NCI-H2029 (cell line): ENCODE results near the gene NMBR.
"Not testable (repeated sequence)": the region's sequence is repeated elsewhere in the genome, so short reads cannot be mapped to it uniquely, and the experiment has no call there.

Experiments
- DNase-seq: peaks from one replicate; lab custom pipeline; 2025; lab: John Stamatoyannopoulos, UW

Gene NMBR

DNA sequence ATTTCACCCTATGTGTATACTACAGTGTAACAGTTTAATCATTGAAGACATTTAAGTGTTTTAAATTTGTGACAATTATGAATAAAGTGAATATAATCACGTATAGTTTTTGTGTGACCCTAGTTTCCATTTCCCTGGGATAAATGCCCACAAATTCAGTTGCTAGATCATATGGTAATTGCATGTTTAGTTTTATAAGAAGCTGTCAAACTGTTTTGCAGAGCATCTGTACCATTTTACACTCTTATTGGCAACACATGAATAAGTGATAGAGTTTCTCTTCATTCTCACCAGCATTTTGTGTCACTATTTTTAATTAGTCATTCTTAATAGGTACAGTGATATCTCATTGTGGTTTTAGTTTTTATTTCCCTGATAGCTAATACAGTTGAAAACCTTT lies 7.4 kb upstream of the NMBR start:
- no peak for DNase-seq

DNA sequence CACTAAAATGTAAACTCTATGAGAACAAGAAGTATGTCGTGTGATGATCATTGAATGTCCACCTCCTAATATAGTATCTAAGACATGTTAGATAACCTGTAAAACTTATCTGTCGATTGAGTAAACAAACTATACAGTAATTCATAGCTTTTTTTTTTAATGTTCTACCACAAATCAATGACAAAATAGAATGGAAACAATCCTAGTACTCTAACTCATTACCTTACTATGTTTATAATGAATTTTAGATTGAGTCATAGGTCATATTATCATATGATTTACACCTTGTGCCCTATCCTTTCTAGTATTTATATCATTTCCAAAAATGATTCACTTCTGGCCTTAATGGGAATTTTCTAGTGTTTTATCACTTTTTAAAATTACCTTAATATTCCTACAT lies 6.3 kb upstream of the NMBR start:
- DNase-seq = no peak

DNA sequence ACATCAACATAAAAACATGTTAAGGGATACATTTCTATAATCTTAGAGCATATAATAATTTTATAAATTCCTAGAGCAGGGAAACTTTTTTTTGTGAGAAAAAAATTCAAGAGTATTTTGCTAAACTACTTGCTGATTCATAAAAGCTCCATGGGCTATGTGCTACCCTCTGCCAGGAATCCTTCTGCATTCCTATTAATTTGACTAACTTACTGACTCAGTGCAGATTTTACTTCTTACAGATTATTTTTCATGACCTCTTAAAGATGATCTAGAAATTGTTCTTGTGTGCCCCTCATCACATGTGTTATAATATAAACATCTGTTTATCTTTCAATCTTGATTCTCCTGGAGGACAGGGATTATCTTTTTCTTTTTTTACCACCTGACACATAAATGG lies 5.8 kb upstream of the NMBR start:
- DNase-seq = no peak

DNA sequence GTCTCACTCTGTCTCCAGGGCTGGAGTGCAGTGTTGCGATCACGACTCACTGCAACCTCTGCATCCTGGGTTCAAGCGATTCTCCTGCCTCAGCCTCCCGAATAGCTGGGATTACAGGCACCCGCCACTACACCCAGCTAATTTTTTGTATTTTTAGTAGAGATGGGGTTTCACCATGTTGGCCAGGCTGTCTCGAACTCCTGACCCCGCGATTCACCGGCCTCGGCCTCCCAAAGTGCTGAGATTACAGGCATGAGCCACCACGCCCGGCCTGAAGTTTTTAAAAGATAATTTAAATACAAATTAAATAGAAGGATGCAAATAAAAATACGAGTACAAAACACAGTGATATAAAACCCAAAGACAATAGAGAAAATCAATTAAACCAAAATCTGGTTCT lies 5.4 kb downstream of the NMBR start:
- not testable (repeated sequence) for DNase-seq

DNA sequence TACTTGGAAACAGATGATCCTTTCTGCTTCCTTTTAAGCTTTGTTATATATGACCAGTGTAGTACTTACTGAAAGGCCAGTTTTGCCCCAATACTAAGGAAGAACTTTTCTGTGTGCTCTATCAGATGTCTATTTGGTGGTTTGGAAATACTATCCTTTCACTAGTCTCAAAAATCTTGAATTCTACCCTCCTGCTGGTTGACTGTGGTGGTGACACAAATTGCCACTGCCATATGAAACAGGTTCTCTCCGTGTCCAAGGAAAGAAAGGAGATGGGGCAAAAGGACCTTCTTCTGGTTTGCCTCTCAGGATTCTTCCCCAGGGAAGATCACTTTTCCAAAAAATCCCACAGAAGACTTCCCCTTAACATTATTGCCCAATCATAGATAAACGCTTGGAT lies 8.0 kb downstream of the NMBR start:
- DNase-seq = no peak

DNA sequence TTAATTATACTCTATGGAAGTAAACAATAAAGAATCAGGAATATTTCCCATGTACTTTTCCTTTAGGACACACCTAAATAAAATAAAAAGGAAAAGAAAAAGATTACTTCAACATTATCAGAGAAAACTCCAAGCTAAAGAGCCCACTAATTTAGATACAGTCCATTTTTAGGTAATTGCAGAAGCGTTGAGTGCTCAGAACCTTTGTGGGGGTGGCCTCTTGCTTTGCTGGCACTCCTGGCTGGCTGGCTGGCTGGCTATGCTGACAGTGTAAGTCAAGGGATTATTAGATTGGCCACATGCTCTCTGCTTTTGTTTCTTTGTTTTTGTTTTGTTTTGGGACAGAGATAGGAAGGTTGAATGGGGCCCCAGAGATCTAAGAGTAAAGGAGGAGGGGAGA lies 14.3 kb downstream of the NMBR start, which contains the start of gene GJE1:
Gene GJE1, plus strand, starts transcription at position 301 of the 400 bp plus-strand sequence. CDS start 234 bp downstream, outside the sequence.
- DNase-seq = no peak

DNA sequence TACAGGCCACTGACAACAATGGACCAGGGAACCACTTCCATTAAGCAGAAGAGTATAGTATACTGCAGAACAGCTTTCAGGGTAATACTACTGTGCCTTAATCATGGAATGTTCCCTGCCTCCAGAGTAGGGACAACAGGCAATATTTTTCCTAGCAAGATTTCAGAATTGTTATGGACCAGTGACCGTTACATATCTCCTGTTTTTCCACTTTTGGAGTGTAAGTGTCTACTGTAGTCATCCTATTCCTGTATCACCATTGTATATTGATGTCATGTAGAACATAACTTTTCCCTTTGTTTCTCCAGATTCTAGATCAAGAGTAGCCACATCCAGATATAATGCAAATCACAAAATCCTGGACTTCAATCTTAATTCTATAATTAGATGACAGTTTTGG lies 16.1 kb downstream of the NMBR start:
- DNase-seq = no peak

DNA sequence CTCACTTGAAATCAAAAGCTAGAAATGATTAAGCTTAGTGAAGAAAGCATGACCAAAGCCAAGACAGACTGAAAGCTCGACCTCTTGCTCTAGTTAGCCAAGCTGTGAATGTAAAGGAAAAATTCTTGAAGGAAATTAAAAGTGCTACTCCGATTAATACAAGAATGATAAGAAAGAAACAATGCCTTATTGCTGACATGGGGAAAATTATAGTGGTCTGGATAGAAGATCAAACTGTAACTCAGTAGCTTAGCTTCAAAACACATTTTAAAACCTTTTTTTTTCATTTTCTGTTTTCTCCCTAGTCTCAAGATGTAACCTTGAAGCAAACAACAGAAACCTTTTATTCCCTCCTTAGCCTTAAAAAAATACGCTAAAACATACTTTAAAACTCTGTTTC lies 25.6 kb downstream of the NMBR start:
- DNase-seq = no peak

DNA sequence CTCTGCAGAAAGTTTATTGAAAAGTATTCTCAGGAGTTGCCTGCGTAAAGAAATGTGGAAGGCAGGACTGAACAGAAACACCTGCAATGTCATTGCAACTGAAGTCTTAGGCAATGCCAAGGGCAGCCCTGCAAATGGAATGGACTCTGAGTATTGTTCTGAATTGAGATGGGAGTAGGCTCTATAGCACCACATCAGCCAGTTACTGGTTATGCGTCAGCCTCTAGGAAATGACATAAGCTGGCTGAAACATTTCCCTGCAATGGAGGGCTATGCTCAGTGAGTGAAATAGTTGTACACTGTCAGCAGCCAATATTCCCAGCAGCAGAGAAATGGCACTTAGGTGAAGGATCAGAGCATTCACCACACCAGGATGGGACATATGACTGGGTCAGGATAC lies 28.0 kb downstream of the NMBR start:
- no peak for DNase-seq

DNA sequence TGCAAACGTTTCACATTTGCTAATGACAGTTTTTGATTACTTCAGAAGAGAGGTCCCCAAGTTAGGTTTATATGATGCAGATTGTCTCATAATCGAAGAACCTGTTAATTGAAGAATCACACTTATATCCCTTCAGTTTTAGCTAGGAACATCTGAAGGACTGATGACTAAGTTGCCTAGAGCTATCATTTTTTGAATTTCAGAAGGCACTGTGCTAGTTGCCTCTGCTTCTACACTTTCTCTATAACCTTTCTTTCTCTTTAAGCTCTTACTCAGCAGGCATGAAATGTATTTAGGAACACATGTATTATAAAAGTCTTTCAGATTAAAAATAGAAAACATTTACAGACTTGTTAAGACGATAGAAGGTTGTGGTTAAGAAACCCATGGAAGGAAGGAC lies 28.6 kb downstream of the NMBR start:
- no peak for DNase-seq

DNA sequence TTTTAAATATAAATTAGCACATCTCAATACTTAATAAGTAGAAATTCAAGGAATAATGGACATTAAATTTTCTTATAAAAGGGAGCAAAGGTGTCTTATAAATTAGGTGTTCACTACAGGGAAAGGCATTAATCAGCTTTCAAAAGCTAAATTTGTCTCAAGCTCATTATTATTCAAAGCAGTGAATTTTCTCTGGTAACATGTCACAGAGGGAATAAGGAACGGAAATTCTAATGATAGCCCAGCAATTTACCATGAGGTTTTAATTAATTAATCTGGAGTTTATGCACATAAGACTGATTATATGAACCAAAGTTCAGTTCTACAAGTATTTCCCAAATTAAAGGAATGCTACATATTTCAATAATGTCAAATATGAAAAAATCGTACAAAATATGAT lies 29.6 kb downstream of the NMBR start:
- DNase-seq = no peak

DNA sequence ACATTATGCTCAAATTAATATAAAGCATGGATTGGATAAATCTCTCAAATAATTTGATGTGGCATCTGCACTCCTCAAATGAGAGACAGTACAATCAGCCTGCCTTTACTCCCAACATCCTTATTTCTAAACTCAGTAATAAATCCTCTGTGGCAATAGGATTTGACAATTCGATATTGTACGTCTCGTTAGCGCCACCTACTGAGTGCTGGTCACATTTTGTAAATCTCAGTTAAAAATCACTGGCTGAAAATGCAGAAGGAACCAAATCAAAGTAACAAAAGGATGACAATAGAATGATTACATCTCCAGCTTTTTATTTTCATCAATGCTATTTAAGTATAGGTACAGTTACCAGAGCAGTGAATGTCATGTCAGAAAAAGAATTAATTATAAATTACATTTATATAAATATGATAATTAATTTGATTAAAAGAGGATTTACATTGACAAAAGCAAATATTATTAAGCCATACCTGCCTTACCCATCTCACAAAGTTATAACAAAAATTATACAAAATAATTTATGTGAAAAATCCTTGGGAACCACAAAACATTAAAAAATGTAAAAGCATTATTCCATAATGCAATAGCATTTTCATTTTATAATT lies 34.4 kb downstream of the NMBR start:
- DNase-seq = peak; percentile 57

DNA sequence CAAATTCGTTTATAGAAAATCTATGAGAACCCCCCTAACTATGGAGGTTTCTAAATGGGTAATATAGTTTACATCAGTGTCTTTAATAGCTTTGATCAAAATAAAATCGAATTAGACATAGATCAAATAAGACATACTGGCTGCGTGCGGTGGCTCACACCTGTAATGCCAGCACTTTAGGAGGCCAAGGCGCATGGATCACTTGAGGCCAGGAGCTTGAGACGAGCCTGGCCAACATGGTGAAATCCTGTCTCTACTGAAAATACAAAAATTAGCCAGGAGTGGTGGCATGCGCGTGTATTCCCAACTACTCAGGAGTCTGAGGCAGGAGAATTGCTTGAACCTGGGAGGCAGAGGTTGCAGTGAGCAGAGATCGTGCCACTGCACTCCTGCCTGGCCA lies 36.1 kb downstream of the NMBR start:
- not testable (repeated sequence) for DNase-seq

DNA sequence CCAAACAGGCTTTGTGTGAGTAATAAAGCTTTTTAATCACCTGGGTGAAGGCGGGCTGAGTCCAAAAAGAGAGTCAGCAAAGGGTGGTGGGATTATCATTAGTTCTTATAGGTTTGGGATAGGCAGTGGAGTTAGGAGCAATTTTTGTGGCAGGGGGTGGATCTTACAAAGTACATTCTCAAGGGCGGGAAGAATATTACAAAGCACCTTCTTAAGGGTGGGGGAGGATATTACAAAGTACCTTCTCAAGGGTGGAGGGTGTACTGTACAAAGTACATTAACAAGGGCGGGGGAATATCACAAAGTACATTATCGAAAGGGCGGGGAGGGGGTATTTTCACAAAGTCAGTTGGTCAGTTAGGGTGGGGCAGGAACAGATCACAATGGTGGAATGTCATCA lies 42.1 kb downstream of the NMBR start:
- DNase-seq = not testable (repeated sequence)

DNA sequence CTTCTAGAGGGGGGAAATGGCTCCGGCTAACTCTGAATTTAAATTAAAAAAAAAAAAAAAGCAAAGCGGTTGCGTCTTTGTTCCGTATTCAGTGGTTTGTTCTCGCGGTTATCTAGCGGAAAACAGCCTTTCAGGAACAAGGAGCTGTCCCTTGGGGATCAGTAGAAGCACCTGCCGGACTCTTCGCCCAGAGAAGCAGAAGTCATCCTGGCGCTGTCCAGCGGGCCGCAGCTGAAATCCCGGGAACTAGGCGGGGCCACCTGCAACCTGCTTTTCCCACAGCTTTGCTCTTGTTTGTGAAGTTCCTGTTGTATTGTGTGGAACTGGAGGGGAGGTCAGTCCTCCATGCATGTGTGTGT lies 58.1 kb downstream of the NMBR start:
- no peak for DNase-seq

DNA sequence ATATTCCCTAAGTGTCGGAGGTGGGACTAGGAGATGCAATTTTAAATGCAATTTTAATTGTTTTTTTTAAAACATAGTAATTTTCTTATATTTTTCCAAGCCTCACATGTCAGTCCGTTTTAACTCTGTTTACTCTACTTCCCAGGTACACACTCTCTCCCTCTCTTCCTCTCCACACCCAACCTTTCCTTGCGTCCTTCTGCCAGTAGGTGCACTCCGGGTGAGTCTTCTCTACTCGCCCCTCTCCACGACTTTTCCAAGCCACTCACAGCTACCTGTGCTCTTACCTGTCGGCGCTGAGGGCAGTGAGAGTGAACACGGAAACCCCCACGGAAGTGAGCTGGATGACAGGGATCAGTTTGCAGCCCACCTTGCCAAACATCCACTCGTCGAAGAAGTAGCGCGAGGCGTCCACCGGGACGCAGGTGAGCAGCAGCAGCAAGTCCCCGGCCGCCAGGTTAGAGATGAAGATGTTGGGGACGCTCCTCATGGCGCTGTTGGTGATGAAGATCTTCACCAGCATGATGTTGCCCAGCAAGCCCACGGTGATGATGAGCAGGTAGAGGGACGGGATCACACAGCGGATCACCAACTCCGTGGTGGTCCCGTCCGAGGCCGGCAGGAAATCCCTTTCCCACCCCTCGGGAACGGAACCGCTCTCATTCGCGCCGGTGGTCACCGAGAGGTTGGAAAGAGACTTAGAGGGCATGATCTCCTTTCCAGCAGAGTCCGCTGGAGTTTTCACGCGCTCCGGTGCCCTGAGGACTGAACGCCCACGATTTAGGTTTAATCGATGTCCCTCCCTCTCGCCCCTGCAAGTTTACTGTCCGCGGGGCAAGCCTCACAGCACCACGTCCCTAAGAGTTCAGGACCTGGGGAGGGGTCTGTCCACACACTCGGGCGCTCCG lies 58.7 kb downstream of the NMBR start:
- DNase-seq = no peak

DNA sequence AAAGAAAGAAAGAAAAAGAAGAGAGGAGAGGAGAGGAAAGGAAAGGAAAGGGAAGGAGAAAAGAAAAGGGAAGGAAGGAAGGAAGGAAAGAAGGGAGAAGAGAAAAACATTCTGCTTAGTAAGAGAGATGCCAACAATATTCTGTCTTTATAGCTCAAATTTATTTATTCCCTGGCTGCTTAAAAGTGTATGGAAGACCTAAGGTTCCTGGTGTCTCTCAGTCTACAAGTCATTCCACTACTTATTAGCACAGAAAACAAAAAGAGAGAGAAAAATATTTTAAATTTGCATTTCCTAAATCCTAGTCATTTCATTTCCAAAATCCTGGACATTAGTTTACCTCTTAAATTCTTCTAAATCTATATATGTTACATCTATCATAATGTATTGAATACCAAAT lies 67.8 kb downstream of the NMBR start:
- no peak for DNase-seq

DNA sequence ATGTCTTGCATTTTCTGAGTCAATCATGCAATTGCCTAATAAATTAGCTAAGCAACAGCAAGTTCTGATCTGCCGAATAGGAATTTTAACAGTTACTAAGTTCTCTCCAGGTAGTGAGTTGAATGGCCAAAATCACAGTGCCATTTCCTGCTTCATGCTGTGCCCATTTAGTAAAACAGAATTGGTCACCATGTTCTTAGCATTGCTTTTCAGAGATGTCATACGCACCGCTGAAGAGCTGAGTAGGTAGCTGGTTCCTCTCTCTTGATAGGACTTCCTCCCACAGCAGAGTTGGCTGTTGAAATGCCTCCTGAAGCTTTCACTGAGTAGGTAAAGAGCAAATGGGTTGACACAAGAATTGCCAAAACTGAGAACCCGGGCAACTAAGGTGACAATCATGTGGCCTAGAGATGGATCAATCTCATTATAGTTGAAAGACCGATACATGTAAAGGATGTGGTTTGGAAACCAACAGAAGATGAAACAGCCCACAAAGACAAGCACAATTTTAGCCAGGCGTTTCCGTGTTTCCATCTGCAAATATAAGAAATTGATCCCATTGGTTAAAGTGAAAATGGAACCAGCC lies 71.3 kb downstream of the NMBR start:
- no peak for DNase-seq

DNA sequence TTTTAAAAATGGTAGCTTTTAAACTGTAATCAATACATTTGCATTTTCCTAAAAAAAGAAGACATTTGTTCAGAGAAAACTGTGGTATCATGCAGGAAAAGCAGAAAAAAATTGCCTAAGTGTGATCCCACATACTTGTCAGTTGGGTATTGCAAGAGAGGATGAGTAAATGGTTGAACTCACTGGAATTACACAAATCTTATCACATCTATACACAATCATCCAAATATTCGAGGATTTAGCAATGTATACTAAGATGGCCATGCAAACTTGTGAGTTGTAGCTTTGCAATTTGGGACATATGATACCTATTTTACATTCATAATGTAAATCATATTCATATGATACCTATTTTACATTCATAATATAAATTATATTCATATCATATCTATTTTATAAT lies 72.4 kb downstream of the NMBR start:
- DNase-seq = no peak

DNA sequence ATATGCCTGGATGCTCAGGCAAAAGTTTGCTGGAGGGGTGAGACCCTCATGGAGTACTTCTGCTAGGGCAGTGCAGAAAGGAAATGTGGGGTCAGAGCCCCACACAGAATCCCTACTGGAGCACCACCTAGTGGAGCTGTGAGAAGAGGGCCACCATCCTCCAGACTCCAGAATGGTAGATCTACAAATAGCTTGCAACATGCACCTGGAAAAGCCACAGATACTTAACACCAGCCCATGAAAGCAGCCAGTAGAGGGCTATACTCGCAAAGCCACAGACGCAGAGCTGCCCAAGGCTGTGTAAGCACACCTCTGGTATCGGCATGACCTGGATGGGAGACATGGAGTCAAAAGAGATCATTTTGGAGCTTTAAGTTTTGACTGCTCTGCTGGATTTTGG lies 74.9 kb downstream of the NMBR start:
- DNase-seq = no peak

DNA sequence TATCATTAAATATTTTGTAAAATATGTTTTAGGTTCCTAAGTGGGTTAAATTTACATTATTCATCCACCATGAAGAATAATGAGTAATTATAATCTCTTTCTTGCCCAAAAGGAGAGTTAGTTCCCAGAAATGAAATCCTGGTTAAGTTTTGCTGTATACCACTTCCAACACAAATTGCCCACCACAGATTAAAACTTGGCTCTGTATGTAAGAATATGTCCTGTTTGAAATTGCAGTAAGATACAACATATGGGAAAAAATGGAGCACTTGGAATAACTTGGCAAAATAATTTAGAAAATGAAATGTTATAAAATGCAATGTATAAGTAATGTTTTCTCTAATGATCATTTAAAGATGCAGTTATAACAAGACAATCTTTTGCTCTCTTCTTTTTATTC lies 78.5 kb downstream of the NMBR start:
- DNase-seq = no peak

DNA sequence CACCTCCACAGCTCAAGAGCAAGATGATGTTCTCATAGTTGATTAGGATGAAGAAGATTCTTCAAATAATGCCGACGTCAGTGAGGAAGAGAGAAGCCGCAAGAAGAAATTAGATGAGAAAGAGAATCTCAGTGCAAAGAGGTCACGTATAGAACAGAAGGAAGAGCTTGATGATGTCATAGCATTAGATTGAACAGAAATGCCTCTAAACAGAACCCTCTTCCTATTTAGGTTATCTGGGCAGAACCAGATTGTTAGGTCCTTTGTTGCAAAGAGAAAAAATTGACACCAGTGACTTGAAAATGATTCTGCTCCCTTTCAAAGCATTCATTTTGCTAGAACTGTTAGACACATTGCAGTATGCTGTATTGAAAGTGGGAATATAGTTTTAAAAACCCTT lies 84.1 kb downstream of the NMBR start:
- not testable (repeated sequence) for DNase-seq

DNA sequence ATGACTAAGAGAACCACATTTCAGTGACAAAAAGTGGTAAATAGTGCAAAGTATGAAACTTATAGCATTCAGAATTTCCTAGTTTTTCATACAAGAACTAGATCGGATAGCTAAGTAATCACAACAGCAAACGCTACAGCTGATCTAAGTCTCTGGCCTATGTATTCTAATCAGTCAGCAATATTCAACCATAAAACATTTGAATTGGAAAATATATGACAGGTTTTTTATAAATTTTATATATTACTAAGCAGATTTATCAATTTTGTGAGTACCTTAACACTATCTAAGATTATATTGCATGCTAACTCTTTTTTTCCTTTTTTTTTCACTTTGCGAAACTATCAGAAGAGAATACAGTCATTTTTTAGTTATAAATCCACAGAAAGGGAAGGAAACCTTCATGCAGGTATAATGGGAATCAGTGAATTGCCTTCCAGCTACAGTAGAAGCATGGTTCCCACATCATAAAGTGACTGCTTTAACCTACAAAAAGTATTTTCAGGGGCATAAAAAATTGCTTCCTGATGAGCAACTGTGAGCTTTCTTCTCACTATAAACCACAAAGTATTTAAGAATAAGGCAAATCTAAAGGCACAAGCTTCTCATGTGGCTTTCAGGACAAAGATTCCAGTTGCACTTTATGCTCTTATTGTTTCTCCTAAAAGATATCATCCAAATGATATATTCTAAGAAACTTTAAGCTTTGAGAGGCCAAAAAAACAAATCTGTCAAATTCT lies 88.2 kb downstream of the NMBR start:
- DNase-seq = no peak
